ENCODE results near the gene TPPP3. TPM values are rescaled to one million over a fixed set of nuclear protein-coding genes. Genes with fewer than 3 reads are reported as not detected.

Gene TPPP3
- total RNA-seq, 2 experiments from 2014 or later = not detected

- Mint-ChIP-seq H3K36me3 (ENCODE audit: low read depth) (no peaks in the 10 kb centered on the region), H3K4me1 (ENCODE audit: low read depth) (no peaks in the 10 kb centered on the region), H3K4me3 (no peak overlapping the region), H3K27ac (no peak overlapping the region), H3K27me3 (peaks cover 16% of the 10 kb centered on the region), H3K9me3 (no peaks in the 10 kb centered on the region)
- TF ChIP-seq, protein P1, sequence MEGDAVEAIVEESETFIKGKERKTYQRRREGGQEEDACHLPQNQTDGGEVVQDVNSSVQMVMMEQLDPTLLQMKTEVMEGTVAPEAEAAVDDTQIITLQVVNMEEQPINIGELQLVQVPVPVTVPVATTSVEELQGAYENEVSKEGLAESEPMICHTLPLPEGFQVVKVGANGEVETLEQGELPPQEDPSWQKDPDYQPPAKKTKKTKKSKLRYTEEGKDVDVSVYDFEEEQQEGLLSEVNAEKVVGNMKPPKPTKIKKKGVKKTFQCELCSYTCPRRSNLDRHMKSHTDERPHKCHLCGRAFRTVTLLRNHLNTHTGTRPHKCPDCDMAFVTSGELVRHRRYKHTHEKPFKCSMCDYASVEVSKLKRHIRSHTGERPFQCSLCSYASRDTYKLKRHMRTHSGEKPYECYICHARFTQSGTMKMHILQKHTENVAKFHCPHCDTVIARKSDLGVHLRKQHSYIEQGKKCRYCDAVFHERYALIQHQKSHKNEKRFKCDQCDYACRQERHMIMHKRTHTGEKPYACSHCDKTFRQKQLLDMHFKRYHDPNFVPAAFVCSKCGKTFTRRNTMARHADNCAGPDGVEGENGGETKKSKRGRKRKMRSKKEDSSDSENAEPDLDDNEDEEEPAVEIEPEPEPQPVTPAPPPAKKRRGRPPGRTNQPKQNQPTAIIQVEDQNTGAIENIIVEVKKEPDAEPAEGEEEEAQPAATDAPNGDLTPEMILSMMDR (IDR thresholded peaks at IDR 0.05) = no peak
- no peaks in the 10 kb centered on the region for H3K9me3 ChIP-seq (ENCODE audit: control insufficient read depth in 1 of 2, insufficient read depth in 1 of 2, low read length in 2 of 2)
- no peak overlapping the region for H3K4me3 ChIP-seq (ENCODE audit: low read length)
- DNase-seq (no peak), ATAC-seq (ENCODE audit: poor library complexity) (no peak)
- POLR2A ChIA-PET = no interaction called here
- CTCF ChIA-PET = no interaction called here
- H3K27me3 ChIP-seq (ENCODE audit: control insufficient read depth in 1 of 2, insufficient read depth in 2 of 2, low read length in 2 of 2) = peaks cover 4% of the 10 kb centered on the region in 2 experiments
- intact Hi-C loops (cut with DNase I, micrococcal nuclease) = loop anchor here in 1 of 2 experiments (10.0 kb wide), 1 partner anchor 435 kb away; no protein-coding TSS in a partner anchor
- H3K27ac ChIP-seq (ENCODE audit: low read depth in 1 of 2, low read length in 2 of 2) = no peak overlapping the region
- no peaks in the 10 kb centered on the region for H3K4me1 ChIP-seq (ENCODE audit: insufficient read depth, low read length)
- no peaks in the 10 kb centered on the region for H3K36me3 ChIP-seq (ENCODE audit: insufficient read depth, low read length)
Measured at GRCh38 chr16:67409631-67410030, 16.3 kb upstream of the TPPP3 start.

GRCh38 chr16:67407788-67408452 is 14.6 kb upstream of the TPPP3 start:
- peaks cover 0 to 4% of the 10 kb centered on the region in 2 experiments for H3K27me3 ChIP-seq (ENCODE audit: control insufficient read depth in 1 of 2, insufficient read depth in 2 of 2, low read length in 2 of 2)
- TF ChIP-seq, protein P1 (IDR thresholded peaks at IDR 0.05) = no peak
- no peaks in the 10 kb centered on the region for H3K9me3 ChIP-seq (ENCODE audit: control insufficient read depth in 1 of 2, insufficient read depth in 1 of 2, low read length in 2 of 2)
- Mint-ChIP-seq H3K27ac (no peak overlapping the region), H3K4me3 (no peak overlapping the region), H3K27me3 (peaks cover 13% of the 10 kb centered on the region), H3K9me3 (no peaks in the 10 kb centered on the region), H3K36me3 (ENCODE audit: low read depth) (no peaks in the 10 kb centered on the region), H3K4me1 (ENCODE audit: low read depth) (no peaks in the 10 kb centered on the region)
- no peaks in the 10 kb centered on the region for H3K36me3 ChIP-seq (ENCODE audit: insufficient read depth, low read length)
- H3K4me1 ChIP-seq (ENCODE audit: insufficient read depth, low read length) = no peaks in the 10 kb centered on the region
- no peak overlapping the region for H3K4me3 ChIP-seq (ENCODE audit: low read length)
- ATAC-seq (ENCODE audit: poor library complexity) (no peak), DNase-seq (no peak)
- intact Hi-C loops (cut with DNase I, micrococcal nuclease) = no loop called here
- H3K27ac ChIP-seq (ENCODE audit: low read depth in 1 of 2, low read length in 2 of 2) = no peak overlapping the region
- ChIA-PET POLR2A (no interaction called here), CTCF (no interaction called here)

DNA sequence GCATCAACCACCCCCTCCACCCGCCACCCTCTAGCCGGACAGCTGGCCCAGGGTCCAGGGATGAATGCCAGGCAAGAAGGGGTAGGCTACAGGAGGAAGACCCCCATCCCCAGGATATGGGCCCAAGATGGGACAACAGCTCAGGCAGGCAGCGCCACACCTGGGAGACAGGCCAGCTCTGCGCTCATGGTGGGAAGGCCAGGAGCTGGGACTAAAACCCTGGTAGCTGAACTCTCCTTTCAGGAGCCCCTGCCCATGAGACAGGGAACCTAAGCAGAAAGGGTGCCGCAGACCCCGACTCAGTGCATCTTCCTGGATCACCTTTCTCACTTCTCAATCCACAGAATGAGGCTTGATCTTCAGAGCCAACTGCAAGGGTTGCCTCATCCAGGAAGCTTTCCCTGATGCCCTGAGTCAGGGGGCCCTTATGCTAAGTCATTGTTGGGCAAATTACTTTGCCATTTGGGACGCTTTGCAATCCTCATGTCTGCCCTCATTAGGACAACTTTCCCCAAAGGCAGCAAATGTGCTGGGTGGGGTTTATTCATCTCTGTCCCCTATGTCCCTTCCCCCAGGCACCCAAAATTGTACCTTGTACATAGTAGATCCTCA is 14.0 kb upstream of the TPPP3 start:
- Histone ChIP-seq H3K4me1 (ENCODE audit: insufficient read depth, low read length) (no peaks in the 10 kb centered on the region), H3K4me3 (ENCODE audit: low read length) (no peak overlapping the region), H3K36me3 (ENCODE audit: insufficient read depth, low read length) (no peaks in the 10 kb centered on the region), H3K9me3 (ENCODE audit: control insufficient read depth in 1 of 2, insufficient read depth in 1 of 2, low read length in 2 of 2) (no peaks in the 10 kb centered on the region), H3K27me3 (ENCODE audit: control insufficient read depth in 1 of 2, insufficient read depth in 2 of 2, low read length in 2 of 2) (peaks cover 0 to 6% of the 10 kb centered on the region in 2 experiments), H3K27ac (ENCODE audit: low read depth in 1 of 2, low read length in 2 of 2) (no peak overlapping the region)
- Mint-ChIP-seq H3K4me1 (ENCODE audit: low read depth) (no peaks in the 10 kb centered on the region), H3K36me3 (ENCODE audit: low read depth) (no peaks in the 10 kb centered on the region), H3K4me3 (no peak overlapping the region), H3K27ac (no peak overlapping the region), H3K27me3 (peaks cover 15% of the 10 kb centered on the region), H3K9me3 (no peaks in the 10 kb centered on the region)
- intact Hi-C loops (cut with DNase I, micrococcal nuclease) = no loop called here
- POLR2A ChIA-PET = no interaction called here
- CTCF ChIA-PET = no interaction called here
- DNase-seq (no peak), ATAC-seq (ENCODE audit: poor library complexity) (no peak)
- TF ChIP-seq, protein P1 (IDR thresholded peaks at IDR 0.05) = no peak
